GM18858 (cell line): ENCODE data around the gene PBX2.

Experiments used
- ATAC-seq: cut with Tn5 transposase; IDR thresholded peaks from one replicate; pipeline ENCODE4 v1.9.1; 2021; ENCODE audit not compliant: unreplicated experiment

PBX2 gene

GRCh38 chr6:32175322-32175710 lies 14.7 kb downstream of the PBX2 start:
- ATAC-seq, result no peak

- ATAC-seq, result no peak
These were observed 15.6 kb downstream of the PBX2 start for GRCh38 chr6:32174416-32174815.

- ATAC-seq, result no peak
These were observed 16.8 kb downstream of the PBX2 start for GRCh38 chr6:32173051-32173727.

GRCh38 chr6:32171234-32171633 lies 18.8 kb downstream of the PBX2 start:
- ATAC-seq, result no peak

GRCh38 chr6:32170294-32170693 lies 19.7 kb downstream of the PBX2 start:
- no peak for ATAC-seq

GRCh38 chr6:32168807-32169591 lies 21.0 kb downstream of the PBX2 start:
- no peak for ATAC-seq

GRCh38 chr6:32168350-32168749 lies 21.7 kb downstream of the PBX2 start:
- ATAC-seq, result no peak

GRCh38 chr6:32167761-32168262 lies 22.2 kb downstream of the PBX2 start:
- no peak for ATAC-seq

- ATAC-seq, result no peak
These were observed 22.7 kb downstream of the PBX2 start for GRCh38 chr6:32167154-32167760.

GRCh38 chr6:32166411-32167061 lies 23.5 kb downstream of the PBX2 start:
- ATAC-seq, result no peak

- no peak for ATAC-seq
These were observed 25.7 kb downstream of the PBX2 start, which contains the start of gene EGFL8 for GRCh38 chr6:32164295-32164694. TSS of gene EGFL8 (plus strand) at chr6:32164595. CDS start at chr6:32166166, 1,571 bp downstream.

GRCh38 chr6:32163559-32164258 lies 26.3 kb downstream of the PBX2 start:
- ATAC-seq, result no peak

GRCh38 chr6:32158052-32158451 lies 31.9 kb downstream of the PBX2 start:
- no peak for ATAC-seq

- ATAC-seq, result no peak
These were observed 33.1 kb downstream of the PBX2 start for GRCh38 chr6:32156891-32157290.

GRCh38 chr6:32154514-32155161 lies 35.4 kb downstream of the PBX2 start:
- ATAC-seq, result no peak

- ATAC-seq, result no peak
These were observed 36.2 kb downstream of the PBX2 start, which contains the start of gene PPT2 for GRCh38 chr6:32153564-32154513. TSS of gene PPT2 (plus strand) at chr6:32154141. CDS start at chr6:32154595, 454 bp downstream.

- ATAC-seq, result no peak
These were observed 37.0 kb downstream of the PBX2 start for GRCh38 chr6:32152769-32153563.
